Astrocyte of the cerebellum (primary cell): Measurements from ENCODE around the gene GARRE1.
"Not testable (repeated sequence)": the region's sequence is repeated elsewhere in the genome, so short reads cannot be mapped to it uniquely, and the experiment has no call there.

Experiments used
- DNase-seq: peaks from one replicate; pipeline ENCODE4 v3.0.0-alpha.2; 2011; ENCODE audit warnings: low read depth
- H3K4me3 ChIP-seq: 2 replicates; pipeline ENCODE4 v1.5.1; 2011; ENCODE audit warnings: mild to moderate bottlenecking, low read depth, low read length, moderate library complexity
- CTCF ChIP-seq: IDR thresholded peaks from 2 replicates; pipeline ENCODE4 v1.5.1; 2012; ENCODE audit warnings: low read length, low read depth, moderate library complexity, mild to moderate bottlenecking; ENCODE audit errors: missing control alignments
- in situ Hi-C: cut with HindIII; loops from 2 replicates; pipeline ENCODE4 v1.10.0; 2017; ENCODE audit warnings: low sequenced_read_pairs

GARRE1 gene

GRCh38 chr19:34278783-34279182 lies 24.4 kb downstream of the GARRE1 start:
- no peak for DNase-seq
- TF ChIP-seq CTCF = no peak
- H3K4me3 ChIP-seq = no peak overlapping the region
- in situ Hi-C loops = no loop called here

GRCh38 chr19:34281444-34281843 lies 27.1 kb downstream of the GARRE1 start:
- DNase-seq, H3K4me3 ChIP-seq, in situ Hi-C loops: not testable (repeated sequence)

GRCh38 chr19:34282611-34283519 lies 28.5 kb downstream of the GARRE1 start:
- in situ Hi-C loops = no loop called here
- TF ChIP-seq CTCF = no peak
- no peak for DNase-seq
- no peak overlapping the region for H3K4me3 ChIP-seq

- in situ Hi-C loops = no loop called here
Observed at GRCh38 chr19:34284505-34284904, 30.2 kb downstream of the GARRE1 start.

GRCh38 chr19:34287662-34288140 lies 33.3 kb downstream of the GARRE1 start:
- in situ Hi-C loops = no loop called here
- no peak for TF ChIP-seq CTCF
- no peak overlapping the region for H3K4me3 ChIP-seq
- DNase-seq = no peak

More at GRCh38 chr19:34284505-34284904, 30.2 kb downstream of the GARRE1 start:
- no peak for DNase-seq
- TF ChIP-seq CTCF = no peak
- no peak overlapping the region for H3K4me3 ChIP-seq

- no peak for DNase-seq
- no peak overlapping the region for H3K4me3 ChIP-seq
- no peak for TF ChIP-seq CTCF
- in situ Hi-C loops = no loop called here
Observed at GRCh38 chr19:34288381-34288780, 34.0 kb downstream of the GARRE1 start.

- no peak overlapping the region for H3K4me3 ChIP-seq
- no peak for TF ChIP-seq CTCF
- in situ Hi-C loops = no loop called here
Observed at GRCh38 chr19:34291235-34291634, 36.9 kb downstream of the GARRE1 start.

More at GRCh38 chr19:34291235-34291634, 36.9 kb downstream of the GARRE1 start:
- no peak for DNase-seq
